Hepatocyte (in vitro differentiated cells): ENCODE measurements around the gene MLKL.

Source experiments
- CTCF ChIP-seq: fragments of 200-600 bp; sonication (generic); IDR thresholded peaks from 2 replicates; pipeline ENCODE4 v1.5.1; 2016; ENCODE audit warnings: antibody characterized with exemption, mild to moderate bottlenecking; ENCODE audit not compliant: poor library complexity
- EZH2 ChIP-seq: fragments of 200-600 bp; sonication (generic); IDR thresholded peaks from 2 replicates; pipeline ENCODE4 v1.6.1; 2016; ENCODE audit warnings: antibody characterized with exemption, mild to moderate bottlenecking, borderline replicate concordance
- EZH2phosphoT487 ChIP-seq: fragments of 200-600 bp; sonication (generic); IDR thresholded peaks from one replicate; pipeline ENCODE4 v1.6.1; 2018; ENCODE audit warnings: antibody characterized with exemption, mild to moderate bottlenecking, low read depth, moderate library complexity; ENCODE audit not compliant: unreplicated experiment, severe bottlenecking

DNA sequence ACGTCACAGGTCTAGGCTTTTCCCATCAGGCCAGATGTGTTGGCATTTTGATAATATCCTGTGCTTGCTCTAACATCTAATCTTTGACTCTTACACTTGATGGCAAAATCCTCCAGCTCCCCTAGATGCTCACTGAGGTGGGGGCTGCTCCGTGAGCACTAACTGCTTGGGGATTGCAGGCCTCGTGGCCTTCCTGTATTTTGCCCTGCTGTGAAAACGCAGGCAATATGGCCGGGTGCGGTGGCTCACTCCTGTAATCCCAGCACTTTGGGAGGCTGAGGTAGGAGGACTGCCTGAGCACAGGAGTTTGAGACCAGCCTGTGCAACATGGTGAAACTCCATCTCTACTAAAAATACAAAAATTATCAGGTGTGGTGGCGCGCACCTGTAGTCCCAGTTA is 9.7 kb upstream of the MLKL start:
- TF ChIP-seq CTCF (no peak), EZH2 (no peak), EZH2phosphoT487 (no peak)
